T-helper 17 cell (primary cell): ENCODE measurements around the gene DOK5. TPM values are rescaled to one million over a fixed set of nuclear protein-coding genes. Genes with fewer than 3 reads are reported as not detected.

ENCODE experiments used
- ATAC-seq: fragments of 150-1000 bp; cut with Tn5 transposase; 2 replicates; pipeline ENCODE4 v1.10.0; 2021; ENCODE audit warnings: mild to moderate bottlenecking, moderate library complexity
- DNase-seq, 3 donors: peaks; one replicate each; pipeline versions ENCODE4 v3.0.0 to v3.0.0-alpha.2; 2020 to 2021
- H3K9me3 ChIP-seq: one replicate; pipeline ENCODE4 v1.7.0; 2013; ENCODE audit warnings: low read length, mild to moderate bottlenecking; ENCODE audit not compliant: control insufficient read depth, poor library complexity, severe bottlenecking
- H3K27ac Mint-ChIP-seq: one replicate; pipeline ENCODE4 v1.8.0; 2022; ENCODE audit warnings: mild to moderate bottlenecking, moderate library complexity, mixed read lengths
- H3K27me3 Mint-ChIP-seq: one replicate; pipeline ENCODE4 v1.8.0; 2022; ENCODE audit warnings: mixed read lengths
- H3K36me3 Mint-ChIP-seq: one replicate; pipeline ENCODE4 v1.8.0; 2022; ENCODE audit warnings: low read depth, mixed read lengths
- H3K4me1 Mint-ChIP-seq: one replicate; pipeline ENCODE4 v1.8.0; 2022; ENCODE audit warnings: mild to moderate bottlenecking, mixed read lengths
- H3K4me3 Mint-ChIP-seq: one replicate; pipeline ENCODE4 v1.8.0; 2022; ENCODE audit warnings: mild to moderate bottlenecking, moderate library complexity, mixed read lengths
- total RNA-seq, 4 donors: library from RNA in 2 of 4; stranded (reverse) in 2 of 4; gene quantifications; one replicate each; pipeline ENCODE4 v1.2.3 and lab custom pipeline; 2022 to 2026

The DOK5 gene
- total RNA-seq, 2 donors from 2014 or later, result not detected

DNA sequence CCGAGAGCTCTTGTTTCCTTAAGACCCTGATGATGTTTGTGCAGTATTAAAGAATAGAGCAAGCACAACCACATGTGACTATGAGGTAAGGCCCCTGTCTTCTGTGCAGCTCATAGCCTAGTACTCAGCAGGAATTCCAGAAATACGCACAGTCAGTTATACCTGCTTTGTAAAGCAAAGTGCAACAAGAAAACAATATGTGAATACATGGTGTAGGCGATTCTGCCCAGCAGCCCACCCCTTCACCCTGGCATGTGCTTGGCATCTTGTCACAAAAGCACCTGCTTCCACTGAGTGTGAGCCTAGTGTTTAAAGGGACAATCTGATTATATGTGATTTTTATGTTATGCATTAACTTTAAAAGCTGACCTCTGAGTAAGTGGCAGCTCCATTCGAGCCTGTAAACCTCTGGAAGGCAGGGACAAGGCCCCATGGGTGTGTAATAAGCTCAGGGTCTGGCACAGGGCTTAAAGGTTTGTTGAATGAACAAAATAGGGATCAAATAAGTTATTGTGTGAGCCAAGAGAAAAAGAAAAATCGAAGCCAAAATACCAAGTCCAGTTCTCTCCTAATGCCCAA, 148.7 kb downstream of the DOK5 start:
- ATAC-seq (no peak), DNase-seq (no peak)
- no peak overlapping the region for H3K27ac Mint-ChIP-seq
- no peaks in the 10 kb centered on the region for H3K4me1 Mint-ChIP-seq
- peaks cover 45% of the 10 kb centered on the region for H3K27me3 Mint-ChIP-seq
- no peak overlapping the region for H3K4me3 Mint-ChIP-seq
- H3K36me3 Mint-ChIP-seq, result no peaks in the 10 kb centered on the region
- no peaks in the 10 kb centered on the region for H3K9me3 ChIP-seq

DNA sequence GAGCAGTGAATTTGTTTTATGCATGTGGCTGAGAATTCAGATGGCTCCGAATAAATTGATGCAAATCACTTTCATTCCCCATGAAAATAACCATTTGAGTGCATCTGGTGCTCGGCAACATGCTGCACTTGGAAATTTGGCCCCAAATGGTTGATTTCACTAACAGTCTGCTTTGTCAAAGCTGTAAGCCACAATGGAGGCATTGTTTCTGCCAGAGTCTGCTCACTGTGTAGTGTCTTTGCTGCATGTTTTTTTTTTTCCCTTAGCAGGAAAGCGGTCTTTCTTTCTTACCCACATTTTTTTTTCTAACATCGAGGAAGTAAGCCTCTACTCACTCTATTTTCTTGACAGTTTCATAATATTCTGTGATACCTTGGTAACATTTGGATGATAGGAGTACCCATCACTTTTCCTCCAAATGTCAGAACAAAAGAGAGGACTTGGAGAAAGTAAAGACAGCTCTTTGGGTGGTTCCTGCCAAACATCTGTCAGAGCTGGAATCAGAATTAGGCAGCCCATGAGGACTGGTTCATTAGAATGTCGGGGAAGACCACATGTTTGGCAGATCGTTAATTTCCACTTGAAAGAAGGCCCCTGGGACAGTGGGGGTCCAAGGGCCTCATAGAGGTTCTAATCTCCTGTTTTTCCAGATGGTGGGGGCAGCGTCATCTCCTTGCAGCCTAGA, 149.5 kb downstream of the DOK5 start:
- ATAC-seq (no peak), DNase-seq (no peak)
- H3K36me3 Mint-ChIP-seq, result no peaks in the 10 kb centered on the region
- no peak overlapping the region for H3K27ac Mint-ChIP-seq
- no peak overlapping the region for H3K4me3 Mint-ChIP-seq
- no peaks in the 10 kb centered on the region for H3K9me3 ChIP-seq
- H3K27me3 Mint-ChIP-seq, result peaks cover 43% of the 10 kb centered on the region
- H3K4me1 Mint-ChIP-seq, result no peaks in the 10 kb centered on the region

DNA sequence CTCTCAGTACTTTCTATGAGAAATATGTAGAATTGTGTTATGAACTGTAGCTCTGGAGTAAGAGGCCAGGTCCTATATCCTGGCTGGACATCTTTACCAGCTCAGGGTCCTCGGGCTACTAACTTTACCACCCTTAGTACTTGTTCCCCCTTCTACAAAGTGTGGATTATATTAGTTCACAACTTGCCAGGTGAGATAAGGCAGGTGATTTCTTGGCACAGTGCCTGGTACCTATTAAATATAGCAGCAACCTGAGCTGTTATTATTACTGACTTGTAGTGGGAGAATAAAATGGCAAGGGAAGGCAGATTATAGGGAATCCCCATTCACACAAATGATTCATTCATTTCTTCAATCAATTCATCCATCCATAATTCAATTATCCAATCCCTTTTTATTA, 150.1 kb downstream of the DOK5 start:
- Mint-ChIP-seq H3K4me3 (no peak overlapping the region), H3K27me3 (peaks cover 36% of the 10 kb centered on the region), H3K27ac (no peak overlapping the region), H3K4me1 (no peaks in the 10 kb centered on the region), H3K36me3 (no peaks in the 10 kb centered on the region)
- H3K9me3 ChIP-seq, result no peaks in the 10 kb centered on the region
- ATAC-seq (no peak), DNase-seq (no peak)

DNA sequence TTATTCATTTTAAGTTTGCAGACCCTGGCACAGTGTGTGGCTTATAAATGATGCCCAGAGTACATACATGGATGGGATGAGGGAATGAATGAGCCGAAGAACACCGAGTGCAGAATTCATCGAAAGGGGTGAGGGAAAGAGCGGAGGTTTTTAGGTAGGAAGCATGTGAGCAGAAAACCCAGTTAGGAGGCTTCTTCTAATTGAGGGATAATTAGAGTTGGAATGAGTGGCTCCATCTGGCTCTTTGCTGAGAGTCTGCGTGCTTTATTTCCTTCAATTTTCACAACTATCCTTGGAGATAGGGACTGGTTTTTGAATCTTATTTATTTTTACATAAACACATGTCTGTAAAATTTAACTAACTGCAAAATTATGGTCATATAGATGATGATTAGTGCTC, 150.7 kb downstream of the DOK5 start:
- no peak overlapping the region for H3K4me3 Mint-ChIP-seq
- ATAC-seq (no peak), DNase-seq (no peak)
- H3K36me3 Mint-ChIP-seq, result no peaks in the 10 kb centered on the region
- no peaks in the 10 kb centered on the region for H3K9me3 ChIP-seq
- H3K27ac Mint-ChIP-seq, result no peak overlapping the region
- H3K4me1 Mint-ChIP-seq, result no peaks in the 10 kb centered on the region
- peaks cover 34% of the 10 kb centered on the region for H3K27me3 Mint-ChIP-seq

DNA sequence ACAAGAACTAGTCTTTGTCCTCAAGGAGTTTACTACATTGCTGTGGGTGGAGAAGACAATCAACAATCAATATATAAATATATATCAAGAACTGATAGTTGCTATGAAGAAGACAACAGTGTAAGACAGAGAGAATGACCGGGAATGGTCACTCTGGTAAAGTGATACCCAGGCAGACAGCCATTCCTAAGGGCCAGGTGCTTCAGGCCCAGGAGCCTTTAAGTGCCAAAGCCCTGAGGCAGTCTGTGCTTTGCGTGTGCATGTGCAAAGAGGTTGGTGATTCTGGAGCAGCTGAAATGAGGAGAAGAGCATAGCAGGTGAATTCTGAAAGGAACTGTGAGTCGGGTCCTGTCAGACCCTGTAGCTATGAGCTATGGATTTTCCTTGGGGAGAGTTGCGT, 154.2 kb downstream of the DOK5 start:
- DNase-seq (no peak), ATAC-seq (no peak)
- Mint-ChIP-seq H3K36me3 (no peaks in the 10 kb centered on the region), H3K4me3 (no peak overlapping the region), H3K4me1 (no peaks in the 10 kb centered on the region), H3K27ac (no peak overlapping the region), H3K27me3 (peaks cover 21% of the 10 kb centered on the region)
- no peaks in the 10 kb centered on the region for H3K9me3 ChIP-seq

DNA sequence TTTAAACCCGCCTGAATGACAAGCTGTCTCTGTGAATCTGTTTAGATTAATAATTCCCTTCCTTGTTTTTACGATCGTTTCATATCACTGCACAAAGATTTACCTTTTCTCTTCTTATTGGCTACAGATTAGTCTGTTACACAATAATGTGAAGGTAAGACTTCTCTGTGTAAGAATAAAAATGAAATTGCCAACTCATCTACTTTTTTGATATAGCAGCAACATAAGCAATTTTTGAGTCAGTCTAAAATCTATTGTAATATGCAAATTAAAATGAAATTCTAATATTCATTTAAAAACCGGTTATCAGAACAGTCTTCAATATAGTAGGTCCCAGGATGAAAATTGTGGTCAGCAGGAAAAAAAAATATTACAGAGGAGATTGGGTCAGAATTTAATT, 155.2 kb downstream of the DOK5 start:
- no peak overlapping the region for H3K4me3 Mint-ChIP-seq
- no peak overlapping the region for H3K27ac Mint-ChIP-seq
- no peaks in the 10 kb centered on the region for H3K36me3 Mint-ChIP-seq
- H3K27me3 Mint-ChIP-seq, result peaks cover 23% of the 10 kb centered on the region
- H3K9me3 ChIP-seq, result no peaks in the 10 kb centered on the region
- DNase-seq, result no peak
- no peaks in the 10 kb centered on the region for H3K4me1 Mint-ChIP-seq
- ATAC-seq, result no peak

DNA sequence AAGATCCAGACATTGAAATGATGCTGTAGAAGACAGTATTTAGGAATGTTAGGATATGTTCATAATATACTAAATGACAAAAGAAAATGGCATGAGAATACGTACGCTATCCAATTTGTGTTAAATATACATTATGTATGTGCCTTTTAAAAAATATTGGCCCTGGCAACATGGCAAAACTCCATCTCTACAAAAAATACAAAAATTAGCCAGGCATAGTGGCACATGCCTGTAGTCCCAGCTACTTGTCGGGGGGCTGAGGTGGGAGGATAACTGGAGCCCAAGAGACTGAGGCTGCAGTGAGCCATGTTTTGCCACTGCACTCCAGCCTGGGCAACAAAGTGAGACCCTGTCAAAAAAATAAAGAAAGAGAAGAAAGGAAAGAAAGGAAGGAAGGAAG, 155.7 kb downstream of the DOK5 start:
- Mint-ChIP-seq H3K27ac (no peak overlapping the region), H3K36me3 (no peaks in the 10 kb centered on the region), H3K27me3 (peaks cover 19% of the 10 kb centered on the region), H3K4me1 (no peaks in the 10 kb centered on the region), H3K4me3 (no peak overlapping the region)
- no peak for DNase-seq
- H3K9me3 ChIP-seq, result no peaks in the 10 kb centered on the region
- no peak for ATAC-seq

DNA sequence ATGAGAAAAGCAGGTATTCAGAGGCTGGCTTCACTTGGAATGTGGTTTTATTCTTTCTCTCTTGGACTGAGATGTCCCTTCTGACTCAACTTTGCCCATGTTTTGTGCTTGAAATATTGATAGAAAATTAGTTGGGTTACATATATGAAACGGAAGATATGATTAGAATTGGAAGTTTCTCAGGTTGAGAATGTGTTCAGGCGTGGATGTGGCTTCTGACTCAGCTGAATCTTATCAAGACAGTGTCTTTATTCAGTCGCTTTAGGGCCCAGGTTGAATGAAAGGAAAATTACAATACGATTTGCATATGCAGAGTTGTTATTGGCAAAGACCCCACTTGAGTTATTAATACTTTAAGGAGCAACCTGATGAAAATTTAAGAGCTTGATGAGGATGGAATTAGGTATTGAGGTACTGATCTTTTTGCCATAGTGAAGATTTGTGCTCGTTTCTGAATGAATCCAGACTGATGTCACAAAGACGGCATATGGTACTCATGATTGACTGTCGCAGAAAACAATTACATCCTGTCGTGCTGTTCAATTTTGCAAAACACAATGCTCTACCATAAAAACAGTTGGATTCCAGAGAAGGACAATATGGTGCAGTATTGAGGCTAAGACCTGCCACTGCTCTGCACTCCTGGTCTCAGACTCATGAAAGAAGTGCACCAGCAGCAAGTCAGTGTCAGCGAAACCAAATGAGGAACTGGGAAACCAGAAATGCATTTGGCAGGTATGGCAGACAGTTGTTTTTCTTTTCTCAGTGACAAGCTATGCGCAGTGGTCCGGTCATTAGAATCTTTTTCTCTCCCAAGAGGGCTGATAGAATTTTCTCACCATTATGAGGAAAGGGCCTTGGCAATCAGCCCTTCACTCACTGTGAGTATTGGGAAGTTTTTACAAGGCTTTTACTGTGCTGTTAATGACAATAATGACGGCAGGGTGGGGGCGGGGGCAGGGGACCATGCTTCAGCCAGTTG, 158.3 kb downstream of the DOK5 start:
- no peaks in the 10 kb centered on the region for H3K4me1 Mint-ChIP-seq
- H3K4me3 Mint-ChIP-seq, result no peak overlapping the region
- H3K9me3 ChIP-seq, result no peaks in the 10 kb centered on the region
- H3K27me3 Mint-ChIP-seq, result peaks cover 24% of the 10 kb centered on the region
- no peak for ATAC-seq
- no peaks in the 10 kb centered on the region for H3K36me3 Mint-ChIP-seq
- no peak overlapping the region for H3K27ac Mint-ChIP-seq
- DNase-seq, result no peak

DNA sequence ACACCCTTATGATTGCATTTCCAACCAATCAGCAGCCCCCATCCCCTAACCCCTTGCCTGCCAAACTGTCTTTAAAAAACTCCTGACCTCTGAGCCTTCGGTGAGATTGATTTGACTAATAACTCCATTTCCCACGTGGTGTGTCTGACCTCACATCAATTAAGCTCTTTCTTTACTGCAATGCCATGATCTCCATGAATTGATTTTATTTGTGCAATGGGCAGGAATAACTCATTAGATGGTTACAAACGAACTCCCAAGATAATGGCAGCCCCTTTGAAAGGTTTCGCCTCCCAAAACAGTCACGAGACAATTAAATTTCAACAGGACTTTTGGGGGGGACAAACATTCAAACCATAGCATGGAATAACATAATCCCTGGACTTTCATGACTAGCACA, 161.2 kb downstream of the DOK5 start:
- no peak for ATAC-seq
- H3K4me1 Mint-ChIP-seq, result no peaks in the 10 kb centered on the region
- H3K27me3 Mint-ChIP-seq, result peaks cover 26% of the 10 kb centered on the region
- H3K9me3 ChIP-seq, result no peaks in the 10 kb centered on the region
- DNase-seq, result no peak
- H3K4me3 Mint-ChIP-seq, result no peak overlapping the region
- H3K36me3 Mint-ChIP-seq, result no peaks in the 10 kb centered on the region
- no peak overlapping the region for H3K27ac Mint-ChIP-seq

DNA sequence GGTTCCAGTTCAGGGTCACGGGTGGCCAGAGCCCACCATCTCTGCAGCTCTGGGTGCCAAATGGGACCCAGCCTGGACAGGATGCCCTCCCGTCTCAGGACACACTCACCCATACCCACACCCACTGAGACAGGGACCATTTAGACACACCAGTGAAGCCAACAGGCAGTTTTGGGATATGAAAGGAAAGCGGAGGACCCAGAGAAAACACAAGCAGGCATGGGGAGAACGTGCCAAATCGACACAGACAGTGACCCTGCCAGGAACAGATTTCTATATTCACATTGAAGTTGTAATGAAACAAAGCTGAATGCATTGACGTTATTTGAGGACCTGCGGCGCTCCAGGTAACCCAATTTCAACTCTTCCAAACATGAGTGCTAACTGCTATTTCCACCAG, 164.5 kb downstream of the DOK5 start:
- H3K4me1 Mint-ChIP-seq, result no peaks in the 10 kb centered on the region
- no peak overlapping the region for H3K4me3 Mint-ChIP-seq
- H3K27ac Mint-ChIP-seq, result no peak overlapping the region
- H3K36me3 Mint-ChIP-seq, result no peaks in the 10 kb centered on the region
- DNase-seq (no peak), ATAC-seq (no peak)
- peaks cover 29% of the 10 kb centered on the region for H3K27me3 Mint-ChIP-seq
- H3K9me3 ChIP-seq, result no peaks in the 10 kb centered on the region

DNA sequence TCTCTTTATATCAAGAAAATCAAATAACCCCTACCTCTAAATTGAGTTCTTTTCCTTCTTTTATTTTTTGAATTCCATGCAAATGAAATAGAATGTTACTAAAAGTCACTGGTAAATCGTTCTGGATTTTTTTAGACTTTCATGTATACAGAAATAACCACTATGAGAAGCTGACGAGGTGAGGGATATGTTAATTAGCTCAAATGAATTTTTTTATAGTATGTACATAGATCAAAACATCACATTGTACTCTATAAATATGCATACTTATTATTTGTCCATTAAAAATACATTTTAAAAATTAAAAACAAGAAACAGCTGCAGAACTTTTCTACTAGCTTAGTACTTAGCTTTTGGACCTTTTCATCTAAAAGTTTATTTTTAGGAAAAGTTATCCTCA, 165.4 kb downstream of the DOK5 start:
- H3K27me3 Mint-ChIP-seq, result peaks cover 29% of the 10 kb centered on the region
- H3K4me3 Mint-ChIP-seq, result no peak overlapping the region
- ATAC-seq (no peak), DNase-seq (no peak)
- H3K9me3 ChIP-seq, result no peaks in the 10 kb centered on the region
- no peak overlapping the region for H3K27ac Mint-ChIP-seq
- H3K36me3 Mint-ChIP-seq, result no peaks in the 10 kb centered on the region
- H3K4me1 Mint-ChIP-seq, result no peaks in the 10 kb centered on the region

DNA sequence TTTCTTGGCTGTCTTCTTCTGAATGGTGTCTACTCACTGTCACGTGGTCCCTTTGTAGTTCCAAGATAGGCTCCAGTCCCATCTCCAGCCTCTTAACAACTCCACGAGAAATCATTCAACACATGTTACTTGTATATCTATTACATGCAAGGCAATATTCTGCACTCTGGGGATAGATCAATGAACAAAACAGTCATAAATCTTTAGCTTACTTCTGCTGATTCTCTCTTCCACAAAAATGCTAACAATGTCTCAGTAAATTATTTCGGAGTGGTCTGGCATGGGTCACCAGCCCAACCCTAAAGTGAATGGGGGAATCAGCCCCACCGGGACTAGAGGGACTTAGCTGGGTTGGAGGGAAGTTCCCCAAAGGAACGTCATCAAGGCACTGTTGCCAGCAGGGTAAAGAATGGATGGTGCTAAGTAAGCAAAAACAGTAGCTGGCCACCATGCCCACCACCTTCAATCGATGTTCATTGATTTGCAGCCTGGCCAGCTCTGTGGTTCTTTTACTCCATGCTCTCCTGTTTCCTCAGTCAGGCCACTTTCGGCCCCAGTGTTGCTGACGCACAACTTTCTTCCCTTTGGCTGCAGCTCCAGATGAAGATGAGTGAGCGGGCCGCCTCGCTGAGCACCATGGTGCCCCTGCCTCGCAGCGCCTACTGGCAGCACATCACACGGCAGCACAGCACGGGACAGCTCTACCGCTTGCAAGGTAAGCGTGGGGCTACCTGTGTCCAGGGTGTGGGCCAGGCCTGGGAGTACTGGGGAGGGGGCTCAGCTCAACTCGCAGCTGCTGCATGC, 167.7 kb downstream of the DOK5 start:
- no peaks in the 10 kb centered on the region for H3K36me3 Mint-ChIP-seq
- no peak overlapping the region for H3K4me3 Mint-ChIP-seq
- H3K4me1 Mint-ChIP-seq, result no peaks in the 10 kb centered on the region
- H3K27me3 Mint-ChIP-seq, result peaks cover 20% of the 10 kb centered on the region
- no peak for ATAC-seq
- DNase-seq, result no peak
- H3K27ac Mint-ChIP-seq, result no peak overlapping the region
- H3K9me3 ChIP-seq, result no peaks in the 10 kb centered on the region

DNA sequence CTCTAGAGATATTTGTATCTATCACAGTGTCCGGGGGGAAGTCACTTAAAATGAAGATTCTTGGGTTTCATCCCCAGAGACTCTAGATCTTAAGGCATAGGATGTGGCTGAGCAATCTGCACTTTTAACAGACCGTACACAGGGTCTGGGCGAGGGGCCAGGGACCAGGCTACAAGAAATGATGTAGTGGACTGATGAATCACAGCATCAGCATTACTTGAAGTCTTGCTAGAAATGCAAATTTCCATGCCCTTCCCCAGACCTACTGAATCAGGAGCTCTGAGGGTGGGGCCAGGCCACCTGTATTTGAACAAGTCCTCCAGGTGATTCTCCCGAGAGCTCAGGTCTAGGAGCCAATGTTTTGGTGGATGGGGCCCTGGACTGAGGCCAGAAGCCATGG, 168.4 kb downstream of the DOK5 start:
- no peaks in the 10 kb centered on the region for H3K36me3 Mint-ChIP-seq

More for the DNA sequence above, 168.4 kb downstream of the DOK5 start:
- peaks cover 25% of the 10 kb centered on the region for H3K27me3 Mint-ChIP-seq
- H3K27ac Mint-ChIP-seq, result no peak overlapping the region
- H3K4me1 Mint-ChIP-seq, result no peaks in the 10 kb centered on the region
- no peak overlapping the region for H3K4me3 Mint-ChIP-seq
- no peak for DNase-seq
- no peak for ATAC-seq
- no peaks in the 10 kb centered on the region for H3K9me3 ChIP-seq
